ENCODE measurements around the gene REV3L.

DNA sequence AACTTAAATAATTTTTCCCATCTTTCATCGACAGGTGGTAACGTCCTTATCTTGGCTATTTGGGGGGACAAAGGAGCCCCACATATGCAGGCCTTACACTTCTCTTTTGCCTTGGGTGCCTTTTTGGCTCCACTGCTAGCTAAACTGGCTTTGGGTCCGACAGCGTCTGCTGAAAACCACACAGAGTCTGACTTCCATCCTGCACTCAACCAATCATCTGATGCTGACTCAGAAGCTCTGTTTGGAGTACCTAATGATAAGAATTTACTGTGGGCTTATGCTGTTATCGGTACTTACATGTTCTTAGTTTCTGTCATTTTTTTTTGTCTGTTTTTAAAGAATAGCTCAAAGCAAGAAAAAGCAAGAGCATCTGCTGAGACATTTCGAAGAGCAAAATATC, 217.2 kb downstream of the REV3L start:
- TF ChIP-seq, protein P1, sequence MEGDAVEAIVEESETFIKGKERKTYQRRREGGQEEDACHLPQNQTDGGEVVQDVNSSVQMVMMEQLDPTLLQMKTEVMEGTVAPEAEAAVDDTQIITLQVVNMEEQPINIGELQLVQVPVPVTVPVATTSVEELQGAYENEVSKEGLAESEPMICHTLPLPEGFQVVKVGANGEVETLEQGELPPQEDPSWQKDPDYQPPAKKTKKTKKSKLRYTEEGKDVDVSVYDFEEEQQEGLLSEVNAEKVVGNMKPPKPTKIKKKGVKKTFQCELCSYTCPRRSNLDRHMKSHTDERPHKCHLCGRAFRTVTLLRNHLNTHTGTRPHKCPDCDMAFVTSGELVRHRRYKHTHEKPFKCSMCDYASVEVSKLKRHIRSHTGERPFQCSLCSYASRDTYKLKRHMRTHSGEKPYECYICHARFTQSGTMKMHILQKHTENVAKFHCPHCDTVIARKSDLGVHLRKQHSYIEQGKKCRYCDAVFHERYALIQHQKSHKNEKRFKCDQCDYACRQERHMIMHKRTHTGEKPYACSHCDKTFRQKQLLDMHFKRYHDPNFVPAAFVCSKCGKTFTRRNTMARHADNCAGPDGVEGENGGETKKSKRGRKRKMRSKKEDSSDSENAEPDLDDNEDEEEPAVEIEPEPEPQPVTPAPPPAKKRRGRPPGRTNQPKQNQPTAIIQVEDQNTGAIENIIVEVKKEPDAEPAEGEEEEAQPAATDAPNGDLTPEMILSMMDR (IDR thresholded peaks at IDR 0.05), result no peak
- TF ChIP-seq, protein P2, sequence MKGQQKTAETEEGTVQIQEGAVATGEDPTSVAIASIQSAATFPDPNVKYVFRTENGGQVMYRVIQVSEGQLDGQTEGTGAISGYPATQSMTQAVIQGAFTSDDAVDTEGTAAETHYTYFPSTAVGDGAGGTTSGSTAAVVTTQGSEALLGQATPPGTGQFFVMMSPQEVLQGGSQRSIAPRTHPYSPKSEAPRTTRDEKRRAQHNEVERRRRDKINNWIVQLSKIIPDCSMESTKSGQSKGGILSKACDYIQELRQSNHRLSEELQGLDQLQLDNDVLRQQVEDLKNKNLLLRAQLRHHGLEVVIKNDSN (CRISPR knock-in tag; IDR thresholded peaks at IDR 0.05), result no peak
- TF ChIP-seq CREM (CRISPR knock-in tag; IDR thresholded peaks at IDR 0.05), result no peak
- no peak for TF ChIP-seq TCF7 (CRISPR knock-in tag; IDR thresholded peaks at IDR 0.05; ENCODE audit: low read depth)
- no peak for TF ChIP-seq ZNF121 (CRISPR knock-in tag; IDR thresholded peaks at IDR 0.05)
- no peak for TF ChIP-seq CBFB (CRISPR knock-in tag; IDR thresholded peaks at IDR 0.05; ENCODE audit: low read depth)
- TF ChIP-seq, protein P3, sequence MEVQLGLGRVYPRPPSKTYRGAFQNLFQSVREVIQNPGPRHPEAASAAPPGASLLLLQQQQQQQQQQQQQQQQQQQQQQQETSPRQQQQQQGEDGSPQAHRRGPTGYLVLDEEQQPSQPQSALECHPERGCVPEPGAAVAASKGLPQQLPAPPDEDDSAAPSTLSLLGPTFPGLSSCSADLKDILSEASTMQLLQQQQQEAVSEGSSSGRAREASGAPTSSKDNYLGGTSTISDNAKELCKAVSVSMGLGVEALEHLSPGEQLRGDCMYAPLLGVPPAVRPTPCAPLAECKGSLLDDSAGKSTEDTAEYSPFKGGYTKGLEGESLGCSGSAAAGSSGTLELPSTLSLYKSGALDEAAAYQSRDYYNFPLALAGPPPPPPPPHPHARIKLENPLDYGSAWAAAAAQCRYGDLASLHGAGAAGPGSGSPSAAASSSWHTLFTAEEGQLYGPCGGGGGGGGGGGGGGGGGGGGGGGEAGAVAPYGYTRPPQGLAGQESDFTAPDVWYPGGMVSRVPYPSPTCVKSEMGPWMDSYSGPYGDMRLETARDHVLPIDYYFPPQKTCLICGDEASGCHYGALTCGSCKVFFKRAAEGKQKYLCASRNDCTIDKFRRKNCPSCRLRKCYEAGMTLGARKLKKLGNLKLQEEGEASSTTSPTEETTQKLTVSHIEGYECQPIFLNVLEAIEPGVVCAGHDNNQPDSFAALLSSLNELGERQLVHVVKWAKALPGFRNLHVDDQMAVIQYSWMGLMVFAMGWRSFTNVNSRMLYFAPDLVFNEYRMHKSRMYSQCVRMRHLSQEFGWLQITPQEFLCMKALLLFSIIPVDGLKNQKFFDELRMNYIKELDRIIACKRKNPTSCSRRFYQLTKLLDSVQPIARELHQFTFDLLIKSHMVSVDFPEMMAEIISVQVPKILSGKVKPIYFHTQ (CRISPR knock-in tag; IDR thresholded peaks at IDR 0.05), result no peak
- TF ChIP-seq ZNF416 (CRISPR knock-in tag; IDR thresholded peaks at IDR 0.05), result no peak
- no peak for TF ChIP-seq IRF2 (CRISPR knock-in tag; IDR thresholded peaks at IDR 0.05; ENCODE audit: borderline replicate concordance, low read depth)
- no peak for TF ChIP-seq NFATC4 (CRISPR knock-in tag; IDR thresholded peaks at IDR 0.05)
- TF ChIP-seq NR2C2 (CRISPR knock-in tag; IDR thresholded peaks at IDR 0.05), result no peak
- TF ChIP-seq NFYB (CRISPR knock-in tag; conservative IDR thresholded peaks at IDR 0.05; ENCODE audit: low read depth), result no peak

Measured in WTC11 (cell line).